ENCODE data around the gene KRTAP10-2.

KRTAP10-2 gene

GRCh38 chr21:44537930-44538911 lies 13.1 kb downstream of the KRTAP10-2 start:
- DNase-seq (ENCODE audit: low spot score): no peak
- no peak for TF ChIP-seq CTCF (IDR thresholded peaks at IDR 0.05; ENCODE audit: extremely low read depth, missing control alignments)

- DNase-seq (ENCODE audit: low spot score): no peak
- no peak for TF ChIP-seq CTCF (IDR thresholded peaks at IDR 0.05; ENCODE audit: extremely low read depth, missing control alignments)
These were observed 15.3 kb downstream of the KRTAP10-2 start for GRCh38 chr21:44535963-44536362.

GRCh38 chr21:44534688-44535087 lies 16.6 kb downstream of the KRTAP10-2 start:
- no peak for TF ChIP-seq CTCF (IDR thresholded peaks at IDR 0.05; ENCODE audit: extremely low read depth, missing control alignments)
- DNase-seq (ENCODE audit: low spot score): no peak

- TF ChIP-seq CTCF (IDR thresholded peaks at IDR 0.05; ENCODE audit: extremely low read depth, missing control alignments): no peak
- DNase-seq (ENCODE audit: low spot score): no peak
These were observed 17.2 kb downstream of the KRTAP10-2 start for GRCh38 chr21:44533891-44534627.

- TF ChIP-seq CTCF (IDR thresholded peaks at IDR 0.05; ENCODE audit: extremely low read depth, missing control alignments): no peak
- no peak for DNase-seq (ENCODE audit: low spot score)
These were observed 18.0 kb downstream of the KRTAP10-2 start for GRCh38 chr21:44533121-44533890.

- no peak for DNase-seq (ENCODE audit: low spot score)
- TF ChIP-seq CTCF (IDR thresholded peaks at IDR 0.05; ENCODE audit: extremely low read depth, missing control alignments): no peak
These were observed 18.6 kb downstream of the KRTAP10-2 start for GRCh38 chr21:44532712-44533111.
